ENCODE measurements around the gene RTTN. TPM values are rescaled to one million over a fixed set of nuclear protein-coding genes. Genes with fewer than 3 reads are reported as not detected.
"Not testable (repeated sequence)": the region's sequence is repeated elsewhere in the genome, so short reads cannot be mapped to it uniquely, and the experiment has no call there.

Gene RTTN
- 16.9 TPM for total RNA-seq (2021; ENCODE audit: unreplicated experiment)
- 3.6 TPM for polyA plus RNA-seq (2012; ENCODE audit: insufficient read length)
- Bru-seq, nascent RNA = percentile 81 among the genes with signal in this experiment
- BruChase-seq, experiment 1, labeled RNA remaining after a 2-hour chase = percentile 69 among the genes with signal in this experiment
- BruChase-seq, experiment 2, labeled RNA remaining after a 6-hour chase = percentile 64 among the genes with signal in this experiment
- long read RNA-seq, full-length matches to known transcripts = 1 of 8 reads
- long read RNA-seq, partial matches to known transcripts = 3 of 8 reads
- long read RNA-seq, other reads (novel, unspliced or antisense) = 4 of 8 reads

- BruUV-seq (replicated peaks) = no TSS peak
- no peak for TF ChIP-seq REST (IDR thresholded peaks at IDR 0.05; ENCODE audit: insufficient read depth in 1 of 2, low read depth in 2 of 2, low read length in 1 of 2)
- TF ChIP-seq POLR2AphosphoS5 (IDR thresholded peaks at IDR 0.05; ENCODE audit: low read depth, low read length) = peak; percentile 57; the same call in 1 of the 2 replicates
- TF ChIP-seq TCF7L2 (IDR thresholded peaks at IDR 0.05; ENCODE audit: low read depth, low read length) = no peak; the same call in 1 of the 2 replicates
- peak; percentile 84; the same call in 1 of the 2 replicates for TF ChIP-seq SIN3A (IDR thresholded peaks at IDR 0.05; ENCODE audit: borderline replicate concordance, insufficient read depth, low read depth, low read length)
- TF ChIP-seq CTCF (IDR thresholded peaks at IDR 0.05) = no peak
- in situ Hi-C loops (cut with HindIII; ENCODE audit: low pct_unique_long_range_greater_than_20kb, low sequenced_read_pairs) (no loop called here), intact Hi-C loops (cut with micrococcal nuclease; ENCODE audit: unreplicated experiment) (loop anchor here (5.0 kb wide), 1 partner anchor 92 kb away; no protein-coding TSS in a partner anchor)
- H3K9me3 ChIP-seq (ENCODE audit: control insufficient read depth, insufficient read depth, low read depth, low read length) = no peaks in the 10 kb centered on the region
- H3K4me1 ChIP-seq (ENCODE audit: control insufficient read depth, insufficient read depth, low read length) = peaks cover 23% of the 10 kb centered on the region
- H3K4me3 ChIP-seq (ENCODE audit: low read depth in 2 of 2, low read length in 2 of 2) = peak within 1 kb of the TSS; percentile 78 to 96
- peak within 1 kb of the TSS; percentile 84 for H3K27ac ChIP-seq (ENCODE audit: low read length)
- H3K27me3 ChIP-seq (ENCODE audit: control insufficient read depth, insufficient read depth, low read length) = no peaks in the 10 kb centered on the region
- H3K36me3 ChIP-seq (ENCODE audit: control insufficient read depth, insufficient read depth, low read length) = peaks cover 3% of the 10 kb centered on the region
- DNase-seq (ENCODE audit: low read depth, low spot score) (peak; percentile 83), ATAC-seq (peak; percentile 97)
- ChIA-PET POLR2A (interaction anchor here (0.7 kb wide), 1 partner anchor 11 kb away, joined by 3 read pairs; no protein-coding TSS in a partner anchor), CTCF (interaction anchor here (0.6 to 0.8 kb wide), 3 partner anchors 12 to 82 kb away, joined by 3 to 5 read pairs (median 5); no protein-coding TSS in a partner anchor)
These were observed at the start of gene RTTN for GRCh38 chr18:70205421-70206397. TSS of gene RTTN (minus strand) at chr18:70205687. CDS start at chr18:70205658, 29 bp downstream.

GRCh38 chr18:70250781-70251180 lies 45.3 kb upstream of the RTTN start:
- Histone ChIP-seq H3K27me3 (ENCODE audit: control insufficient read depth, insufficient read depth, low read length) (no peaks in the 10 kb centered on the region), H3K4me1 (ENCODE audit: control insufficient read depth, insufficient read depth, low read length) (peaks cover 9% of the 10 kb centered on the region), H3K9me3 (ENCODE audit: control insufficient read depth, insufficient read depth, low read depth, low read length) (no peaks in the 10 kb centered on the region), H3K36me3 (ENCODE audit: control insufficient read depth, insufficient read depth, low read length) (no peaks in the 10 kb centered on the region), H3K4me3 (ENCODE audit: low read depth in 2 of 2, low read length in 2 of 2) (no peak overlapping the region), H3K27ac (ENCODE audit: low read length) (no peak overlapping the region)
- BruUV-seq (replicated peaks) = no TSS peak
- in situ Hi-C loops (cut with HindIII; ENCODE audit: low pct_unique_long_range_greater_than_20kb, low sequenced_read_pairs) (no loop called here), intact Hi-C loops (cut with micrococcal nuclease; ENCODE audit: unreplicated experiment) (no loop called here)
- no peak for ATAC-seq
- CTCF ChIA-PET = no interaction called here
- TF ChIP-seq CTCF (IDR thresholded peaks at IDR 0.05) (no peak), TCF7L2 (IDR thresholded peaks at IDR 0.05; ENCODE audit: low read depth, low read length) (no peak), SIN3A (IDR thresholded peaks at IDR 0.05; ENCODE audit: borderline replicate concordance, insufficient read depth, low read depth, low read length) (no peak), POLR2AphosphoS5 (IDR thresholded peaks at IDR 0.05; ENCODE audit: low read depth, low read length) (no peak), REST (IDR thresholded peaks at IDR 0.05; ENCODE audit: insufficient read depth in 1 of 2, low read depth in 2 of 2, low read length in 1 of 2) (no peak)
- DNase-seq (ENCODE audit: low read depth, low spot score) = no peak
- POLR2A ChIA-PET = no interaction called here

GRCh38 chr18:70249861-70250260 lies 44.4 kb upstream of the RTTN start:
- H3K27me3 ChIP-seq (ENCODE audit: control insufficient read depth, insufficient read depth, low read length); H3K27ac ChIP-seq (ENCODE audit: low read length); H3K36me3 ChIP-seq (ENCODE audit: control insufficient read depth, insufficient read depth, low read length); H3K4me3 ChIP-seq (ENCODE audit: low read depth in 2 of 2, low read length in 2 of 2); H3K9me3 ChIP-seq (ENCODE audit: control insufficient read depth, insufficient read depth, low read depth, low read length); POLR2A ChIA-PET; DNase-seq (ENCODE audit: low read depth, low spot score); BruUV-seq (replicated peaks); H3K4me1 ChIP-seq (ENCODE audit: control insufficient read depth, insufficient read depth, low read length); ATAC-seq; CTCF ChIA-PET; intact Hi-C loops (cut with micrococcal nuclease; ENCODE audit: unreplicated experiment); in situ Hi-C loops (cut with HindIII; ENCODE audit: low pct_unique_long_range_greater_than_20kb, low sequenced_read_pairs): not testable (repeated sequence)
